Panc1 (cell line): ENCODE data around the gene TMEM19. TPM values are rescaled to one million over a fixed set of nuclear protein-coding genes. Genes with fewer than 3 reads are reported as not detected.
A peak's percentile ranks its signal among the peaks of the same experiment; 100 is the strongest.

ENCODE experiments used
- ATAC-seq: fragments of 200-7000 bp; cut with Tn5 transposase; 2 replicates; pipeline ENCODE4 v1.9.1; 2020; ENCODE audit warnings: mild to moderate bottlenecking, moderate library complexity
- BruUV-seq: library from RNA; stranded (reverse); fragments of 400-500 nt; replicated peaks from 2 replicates; lab custom pipeline; 2021; lab: Mats Ljungman, UMichigan
- CTCF ChIA-PET: fragments of 300-600 bp; sonication (Branson Sonifier 250); formaldehyde crosslinking; loops from one replicate; lab custom pipeline; 2022; ENCODE audit warnings: antibody characterized with exemption; lab: Charles Lee
- POLR2A ChIA-PET: fragments of 300-600 bp; sonication (Branson Sonifier 250); formaldehyde crosslinking; loops from one replicate; lab custom pipeline; 2022; ENCODE audit warnings: antibody characterized with exemption; lab: Charles Lee
- DNase-seq: peaks from one replicate; pipeline ENCODE4 v3.0.0-alpha.2; 2010; ENCODE audit warnings: low read depth, low spot score
- H3K27ac ChIP-seq: 2 replicates; pipeline ENCODE4 v1.5.1; 2011; ENCODE audit warnings: mild to moderate bottlenecking, low read length, inconsistent platforms
- H3K27me3 ChIP-seq: fragments of 200-500 bp; sonication (Bioruptor generic); 2 replicates; pipeline ENCODE4 v1.6.0; 2014; ENCODE audit warnings: low read length, inconsistent platforms; ENCODE audit not compliant: control insufficient read depth, insufficient read depth
- H3K36me3 ChIP-seq: fragments of 200-500 bp; sonication (Bioruptor generic); 2 replicates; pipeline ENCODE4 v1.5.1; 2014; ENCODE audit warnings: inconsistent platforms, mild to moderate bottlenecking, low read length, moderate library complexity; ENCODE audit not compliant: control insufficient read depth, insufficient read depth
- H3K4me1 ChIP-seq: 2 replicates; pipeline ENCODE4 v1.5.1; 2011; ENCODE audit warnings: inconsistent platforms, mild to moderate bottlenecking, low read length, moderate library complexity; ENCODE audit not compliant: control insufficient read depth, insufficient read depth
- H3K4me3 ChIP-seq, 2 experiments: 2 replicates each; pipeline ENCODE4 v1.5.1; 2011 to 2012; ENCODE audit warnings: low read depth in 2 of 2, low read length in 2 of 2, mild to moderate bottlenecking in 2 of 2, inconsistent platforms in 1 of 2, moderate library complexity in 1 of 2
- H3K9me3 ChIP-seq: fragments of 200-500 bp; sonication (Bioruptor generic); 2 replicates; pipeline ENCODE4 v1.5.1; 2014; ENCODE audit warnings: low read depth, mild to moderate bottlenecking, inconsistent platforms, low read length, moderate library complexity; ENCODE audit not compliant: control insufficient read depth, insufficient read depth
- POLR2AphosphoS5 ChIP-seq: IDR thresholded peaks from 2 replicates; pipeline ENCODE4 v1.6.1; 2012; ENCODE audit warnings: mild to moderate bottlenecking, low read depth, low read length, moderate library complexity
- SIN3A ChIP-seq: IDR thresholded peaks from 2 replicates; pipeline ENCODE4 v1.6.1; 2012; ENCODE audit warnings: low read depth, mild to moderate bottlenecking, low read length, moderate library complexity, borderline replicate concordance; ENCODE audit not compliant: insufficient read depth
- TCF7L2 ChIP-seq: IDR thresholded peaks from 2 replicates; pipeline ENCODE4 v1.6.1; 2011; ENCODE audit warnings: mild to moderate bottlenecking, low read depth, low read length, inconsistent platforms
- in situ Hi-C: cut with HindIII; loops from 2 replicates; pipeline ENCODE4 v1.10.0; 2016; ENCODE audit warnings: low sequenced_read_pairs, low pct_unique_long_range_greater_than_20kb
- intact Hi-C: fragments of 100-400 bp; cut with micrococcal nuclease; formaldehyde crosslinking; loops from one replicate; pipeline ENCODE4 v1.10.0; 2022; ENCODE audit not compliant: unreplicated experiment
- total RNA-seq: library from RNA; stranded (reverse); gene quantifications from one replicate; pipeline ENCODE4 v1.2.1, GENCODE V29; 2021; ENCODE audit not compliant: unreplicated experiment
- TF ChIP-seq, protein P1 (sequence below): fragments of 450-650 bp; IDR thresholded peaks from 2 replicates; pipeline ENCODE4 v1.5.1; 2017; ENCODE audit warnings: mild to moderate bottlenecking
- TF ChIP-seq, protein P2 (sequence below), 2 experiments: IDR thresholded peaks; 2 replicates each; pipeline ENCODE4 v1.6.1; 2011 to 2012; ENCODE audit warnings: low read depth in 2 of 2, control low read depth in 1 of 2, low read length in 1 of 2, mild to moderate bottlenecking in 1 of 2, moderate library complexity in 1 of 2; ENCODE audit not compliant: insufficient read depth in 1 of 2

The TMEM19 gene
- total RNA-seq, 1 experiment from 2014 or later: 72.8 TPM

- DNase-seq: no peak
- Histone ChIP-seq H3K36me3 (peaks cover 63% of the 10 kb centered on the region), H3K9me3 (no peaks in the 10 kb centered on the region), H3K4me3 (no peak overlapping the region), H3K27ac (no peak overlapping the region), H3K27me3 (no peaks in the 10 kb centered on the region), H3K4me1 (no peaks in the 10 kb centered on the region; the same call in 1 of the 2 replicates)
- ChIA-PET POLR2A (no interaction called here), CTCF (no interaction called here)
- ATAC-seq: no peak
- no TSS peak for BruUV-seq
- TF ChIP-seq, protein P1, sequence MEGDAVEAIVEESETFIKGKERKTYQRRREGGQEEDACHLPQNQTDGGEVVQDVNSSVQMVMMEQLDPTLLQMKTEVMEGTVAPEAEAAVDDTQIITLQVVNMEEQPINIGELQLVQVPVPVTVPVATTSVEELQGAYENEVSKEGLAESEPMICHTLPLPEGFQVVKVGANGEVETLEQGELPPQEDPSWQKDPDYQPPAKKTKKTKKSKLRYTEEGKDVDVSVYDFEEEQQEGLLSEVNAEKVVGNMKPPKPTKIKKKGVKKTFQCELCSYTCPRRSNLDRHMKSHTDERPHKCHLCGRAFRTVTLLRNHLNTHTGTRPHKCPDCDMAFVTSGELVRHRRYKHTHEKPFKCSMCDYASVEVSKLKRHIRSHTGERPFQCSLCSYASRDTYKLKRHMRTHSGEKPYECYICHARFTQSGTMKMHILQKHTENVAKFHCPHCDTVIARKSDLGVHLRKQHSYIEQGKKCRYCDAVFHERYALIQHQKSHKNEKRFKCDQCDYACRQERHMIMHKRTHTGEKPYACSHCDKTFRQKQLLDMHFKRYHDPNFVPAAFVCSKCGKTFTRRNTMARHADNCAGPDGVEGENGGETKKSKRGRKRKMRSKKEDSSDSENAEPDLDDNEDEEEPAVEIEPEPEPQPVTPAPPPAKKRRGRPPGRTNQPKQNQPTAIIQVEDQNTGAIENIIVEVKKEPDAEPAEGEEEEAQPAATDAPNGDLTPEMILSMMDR: no peak
- TF ChIP-seq TCF7L2 (no peak), SIN3A (no peak), POLR2AphosphoS5 (no peak)
- TF ChIP-seq, protein P2, sequence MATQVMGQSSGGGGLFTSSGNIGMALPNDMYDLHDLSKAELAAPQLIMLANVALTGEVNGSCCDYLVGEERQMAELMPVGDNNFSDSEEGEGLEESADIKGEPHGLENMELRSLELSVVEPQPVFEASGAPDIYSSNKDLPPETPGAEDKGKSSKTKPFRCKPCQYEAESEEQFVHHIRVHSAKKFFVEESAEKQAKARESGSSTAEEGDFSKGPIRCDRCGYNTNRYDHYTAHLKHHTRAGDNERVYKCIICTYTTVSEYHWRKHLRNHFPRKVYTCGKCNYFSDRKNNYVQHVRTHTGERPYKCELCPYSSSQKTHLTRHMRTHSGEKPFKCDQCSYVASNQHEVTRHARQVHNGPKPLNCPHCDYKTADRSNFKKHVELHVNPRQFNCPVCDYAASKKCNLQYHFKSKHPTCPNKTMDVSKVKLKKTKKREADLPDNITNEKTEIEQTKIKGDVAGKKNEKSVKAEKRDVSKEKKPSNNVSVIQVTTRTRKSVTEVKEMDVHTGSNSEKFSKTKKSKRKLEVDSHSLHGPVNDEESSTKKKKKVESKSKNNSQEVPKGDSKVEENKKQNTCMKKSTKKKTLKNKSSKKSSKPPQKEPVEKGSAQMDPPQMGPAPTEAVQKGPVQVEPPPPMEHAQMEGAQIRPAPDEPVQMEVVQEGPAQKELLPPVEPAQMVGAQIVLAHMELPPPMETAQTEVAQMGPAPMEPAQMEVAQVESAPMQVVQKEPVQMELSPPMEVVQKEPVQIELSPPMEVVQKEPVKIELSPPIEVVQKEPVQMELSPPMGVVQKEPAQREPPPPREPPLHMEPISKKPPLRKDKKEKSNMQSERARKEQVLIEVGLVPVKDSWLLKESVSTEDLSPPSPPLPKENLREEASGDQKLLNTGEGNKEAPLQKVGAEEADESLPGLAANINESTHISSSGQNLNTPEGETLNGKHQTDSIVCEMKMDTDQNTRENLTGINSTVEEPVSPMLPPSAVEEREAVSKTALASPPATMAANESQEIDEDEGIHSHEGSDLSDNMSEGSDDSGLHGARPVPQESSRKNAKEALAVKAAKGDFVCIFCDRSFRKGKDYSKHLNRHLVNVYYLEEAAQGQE (IDR thresholded peaks at IDR 0.05; ENCODE audit: insufficient read depth in 1 of 2, low read depth in 2 of 2, low read length in 1 of 2): no peak
- intact Hi-C loops: loop anchor here (5.0 kb wide), 2 partner anchors 109 to 221 kb away; no protein-coding TSS in a partner anchor
- in situ Hi-C loops: no loop called here
Observed at GRCh38 chr12:71638499-71638898, 47.4 kb upstream of the TMEM19 start.

DNA sequence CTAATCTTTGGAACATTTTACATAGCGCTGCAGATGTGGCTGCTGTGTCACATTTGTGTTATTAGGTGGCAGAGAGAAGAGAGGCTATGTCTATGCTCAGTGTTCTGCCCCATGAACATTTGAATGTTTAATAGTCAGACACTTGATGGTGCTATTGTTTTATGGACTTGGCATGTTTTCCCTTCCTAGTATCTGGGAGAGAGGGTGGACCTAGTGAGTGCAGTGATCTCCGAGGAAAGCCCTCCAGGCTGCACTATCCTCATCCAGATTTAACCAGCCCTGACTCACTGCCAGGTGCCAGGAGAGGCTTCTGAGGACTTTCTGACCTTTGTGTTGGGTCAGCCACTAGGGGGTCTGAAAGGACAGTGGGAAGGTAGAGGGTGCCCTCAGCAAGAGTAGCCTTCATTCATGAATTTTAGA, 46.5 kb upstream of the TMEM19 start:
- Histone ChIP-seq H3K36me3 (peaks cover 64% of the 10 kb centered on the region), H3K4me1 (no peaks in the 10 kb centered on the region; the same call in 1 of the 2 replicates), H3K27me3 (no peaks in the 10 kb centered on the region), H3K9me3 (no peaks in the 10 kb centered on the region), H3K27ac (no peak overlapping the region), H3K4me3 (no peak overlapping the region)
- DNase-seq: no peak
- intact Hi-C loops: loop anchor here (5.0 kb wide), 2 partner anchors 108 to 222 kb away; no protein-coding TSS in a partner anchor
- TF ChIP-seq, protein P1: peak; percentile 49
- TF ChIP-seq TCF7L2: no peak
- ATAC-seq: peak; percentile 74
- POLR2A ChIA-PET: no interaction called here
- no TSS peak for BruUV-seq
- CTCF ChIA-PET: no interaction called here
- in situ Hi-C loops: no loop called here
